HG03060 (cell line): ENCODE results near the gene IZUMO1R.
"Not testable (repeated sequence)": the region's sequence is repeated elsewhere in the genome, so short reads cannot be mapped to it uniquely, and the experiment has no call there.

Experiments
- ATAC-seq: cut with Tn5 transposase; IDR thresholded peaks from one replicate; pipeline ENCODE4 v1.9.1; 2021; ENCODE audit warnings: low read depth, moderate number of reproducible peaks; ENCODE audit not compliant: unreplicated experiment

Gene IZUMO1R

GRCh38 chr11:94303966-94304958 lies at the start of gene IZUMO1R:
Gene IZUMO1R (plus strand): TSS chr11:94304580. CDS start chr11:94305637, 1,057 bp downstream.
- no peak for ATAC-seq

GRCh38 chr11:94271885-94272372 lies 32.5 kb upstream of the IZUMO1R start:
- peak; percentile 87 for ATAC-seq

GRCh38 chr11:94272738-94273313 lies 31.6 kb upstream of the IZUMO1R start:
- peak; percentile 24 for ATAC-seq

GRCh38 chr11:94275961-94276360 lies 28.4 kb upstream of the IZUMO1R start:
- no peak for ATAC-seq

DNA sequence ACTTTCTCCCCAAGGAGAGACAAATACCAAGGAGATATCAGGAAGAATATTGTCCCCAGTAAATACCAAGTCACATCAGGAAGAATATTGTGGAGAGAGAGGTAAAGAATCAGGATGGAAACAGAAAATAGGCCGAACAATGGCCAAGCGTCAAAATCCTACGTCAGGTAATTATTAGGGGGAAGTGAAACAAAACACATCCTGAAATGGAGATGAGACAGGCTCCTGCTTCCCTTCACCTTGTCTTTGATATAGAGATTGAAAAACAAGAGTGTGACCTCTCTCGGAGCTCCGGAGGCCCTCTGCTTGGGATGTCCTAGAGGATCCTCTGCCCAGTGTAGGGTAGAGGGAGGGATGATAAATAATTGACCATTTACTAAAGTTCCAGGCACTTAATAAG lies 27.4 kb upstream of the IZUMO1R start:
- no peak for ATAC-seq

DNA sequence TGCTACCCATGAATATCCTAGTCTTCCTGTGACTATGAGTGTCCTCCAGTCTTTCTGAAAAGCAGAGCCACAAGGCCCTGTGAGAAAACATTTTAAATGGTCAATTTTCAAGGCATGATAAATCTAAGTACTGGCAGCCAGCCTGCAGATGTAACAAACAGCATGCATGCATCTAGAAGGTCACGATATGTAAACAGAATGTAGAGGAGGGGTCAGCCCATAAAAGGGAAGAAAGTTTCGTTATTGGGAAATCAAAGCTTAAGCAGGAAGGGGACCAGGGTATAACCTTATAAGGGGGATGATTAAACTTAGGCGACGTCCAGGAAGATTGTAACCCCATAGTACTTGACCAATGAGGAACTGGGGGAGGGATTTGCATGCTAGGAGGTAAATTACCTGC lies 26.2 kb upstream of the IZUMO1R start:
- not testable (repeated sequence) for ATAC-seq

GRCh38 chr11:94279996-94280395 lies 24.4 kb upstream of the IZUMO1R start:
- no peak for ATAC-seq

- ATAC-seq, result no peak
These were observed 23.1 kb upstream of the IZUMO1R start for GRCh38 chr11:94281324-94281723.

GRCh38 chr11:94283678-94284077 lies 20.7 kb upstream of the IZUMO1R start:
- ATAC-seq, result no peak

DNA sequence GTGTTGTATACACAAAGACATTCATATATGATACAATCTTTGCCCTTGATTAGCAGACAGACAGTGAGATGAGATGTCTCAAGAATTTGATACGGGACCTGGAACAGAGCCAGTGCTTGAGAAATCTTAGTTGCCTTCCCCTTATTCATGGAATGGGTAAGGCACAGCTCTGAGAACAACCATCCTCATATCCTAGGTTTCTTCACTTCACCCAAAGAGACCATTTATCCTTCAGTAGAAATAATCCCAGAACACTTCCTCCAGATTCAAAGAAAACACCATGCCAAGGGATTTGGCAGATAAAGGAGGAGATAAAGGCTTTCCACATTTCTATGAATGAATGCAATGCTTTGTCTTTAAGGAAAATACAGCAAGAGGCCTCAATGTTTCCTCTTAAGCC lies 8.8 kb upstream of the IZUMO1R start:
- no peak for ATAC-seq

- ATAC-seq, result no peak
These were observed 6.3 kb upstream of the IZUMO1R start for GRCh38 chr11:94297985-94298576.

DNA sequence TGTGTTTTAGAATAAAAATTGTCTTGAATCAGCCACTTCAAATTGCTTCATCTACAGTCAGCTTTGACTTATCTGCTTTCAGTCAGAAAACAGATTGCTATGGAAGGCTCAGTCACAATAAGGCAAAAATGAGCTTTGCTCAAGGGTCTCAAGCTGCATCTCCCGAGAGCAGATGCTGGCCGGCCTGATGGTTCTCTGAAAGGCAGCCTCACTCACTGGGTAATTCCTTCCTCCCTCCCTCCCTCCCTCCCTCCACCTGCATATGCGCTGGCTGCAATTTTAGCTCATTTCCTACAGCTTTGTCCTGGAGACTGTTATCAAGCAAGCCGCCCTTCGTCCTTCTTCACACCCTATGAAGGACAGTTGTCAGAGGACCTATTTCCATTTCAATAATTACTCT lies 1.6 kb upstream of the IZUMO1R start:
- no peak for ATAC-seq

GRCh38 chr11:94305146-94305545 lies 766 bp downstream of the IZUMO1R start:
- no peak for ATAC-seq

DNA sequence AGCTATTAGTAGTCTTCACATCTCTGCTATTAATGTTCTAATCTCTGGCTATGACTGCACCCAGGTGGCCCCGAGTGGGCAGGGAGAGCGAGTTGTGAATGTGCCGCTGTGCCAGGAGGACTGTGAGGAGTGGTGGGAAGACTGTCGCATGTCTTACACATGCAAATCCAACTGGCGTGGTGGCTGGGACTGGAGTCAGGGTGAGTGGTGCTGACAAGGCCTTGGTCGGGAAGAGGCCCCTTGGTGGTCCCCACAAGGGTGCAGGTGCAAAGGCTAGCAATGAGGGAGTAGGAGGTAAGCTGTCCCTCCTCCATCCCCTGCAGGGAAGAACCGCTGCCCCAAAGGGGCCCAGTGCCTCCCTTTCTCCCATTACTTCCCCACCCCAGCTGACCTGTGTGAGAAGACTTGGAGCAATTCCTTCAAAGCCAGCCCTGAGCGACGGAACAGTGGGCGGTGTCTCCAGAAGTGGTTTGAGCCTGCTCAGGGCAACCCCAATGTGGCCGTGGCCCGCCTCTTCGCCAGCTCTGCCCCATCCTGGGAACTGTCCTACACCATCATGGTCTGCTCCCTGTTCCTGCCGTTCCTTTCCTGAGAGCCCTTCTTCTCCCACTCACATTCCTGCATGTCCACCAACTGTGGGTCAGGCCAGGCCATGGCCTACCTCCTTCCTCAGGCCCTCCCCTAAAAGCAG lies 2.9 kb downstream of the IZUMO1R start:
- ATAC-seq, result no peak

DNA sequence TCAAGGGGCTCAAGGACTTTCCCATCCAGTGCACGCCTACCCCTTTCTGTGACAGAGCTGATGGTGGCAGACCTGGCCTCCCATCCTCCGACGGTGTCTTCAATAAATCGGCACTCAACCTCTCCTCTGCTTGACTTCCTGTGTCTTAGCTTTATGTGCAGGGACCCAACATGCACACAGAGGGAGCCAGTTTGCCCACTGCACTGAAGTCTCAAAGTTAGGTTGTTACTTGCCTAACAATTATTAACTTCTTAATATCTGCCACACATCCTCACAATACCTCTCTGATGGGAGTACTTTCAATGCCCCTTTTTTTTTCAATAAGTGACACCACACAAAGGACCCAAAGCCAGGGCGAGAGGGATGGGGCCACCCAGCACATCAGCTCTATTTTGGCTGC lies 3.6 kb downstream of the IZUMO1R start:
- ATAC-seq, result no peak

DNA sequence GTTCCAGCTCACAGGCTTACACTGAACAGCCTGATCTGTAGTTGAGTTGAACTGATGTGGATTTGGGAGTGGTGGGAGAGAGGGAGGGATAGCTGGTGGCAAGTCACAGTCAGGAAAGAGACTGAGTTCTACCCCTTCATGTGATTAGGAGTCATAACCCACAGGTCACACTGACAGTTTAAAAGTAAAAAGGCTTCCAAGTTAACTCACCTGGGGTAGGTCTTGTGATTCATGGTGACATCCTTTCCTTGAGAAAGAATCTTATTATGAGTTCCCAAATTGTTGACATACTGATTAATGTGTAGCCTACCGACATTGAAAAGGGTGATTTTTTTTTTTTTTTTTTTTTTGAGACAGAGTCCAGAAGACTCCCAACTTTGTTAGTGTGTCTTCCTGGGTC lies 5.4 kb downstream of the IZUMO1R start:
- no peak for ATAC-seq

GRCh38 chr11:94310191-94310875 lies 6.0 kb downstream of the IZUMO1R start:
- no peak for ATAC-seq

- no peak for ATAC-seq
These were observed 8.0 kb downstream of the IZUMO1R start for GRCh38 chr11:94312339-94312738.

GRCh38 chr11:94314064-94314463 lies 9.7 kb downstream of the IZUMO1R start:
- ATAC-seq, result no peak

GRCh38 chr11:94315664-94316063 lies 11.3 kb downstream of the IZUMO1R start:
- no peak for ATAC-seq
